Breast epithelium (tissue), 3 donors: Measurements from ENCODE around the gene SLC35B4.

Source experiments
- CTCF ChIP-seq, 3 donors: fragments of 450-650 bp; IDR thresholded peaks; one replicate each; pipeline ENCODE4 v1.5.1; 2016 to 2017; ENCODE audit warnings: antibody characterized with exemption in 3 of 3, mild to moderate bottlenecking in 3 of 3, moderate library complexity in 3 of 3
- POLR2A ChIP-seq: fragments of 450-650 bp; IDR thresholded peaks from one replicate; pipeline ENCODE4 v1.6.1; 2016; ENCODE audit warnings: antibody characterized with exemption, mild to moderate bottlenecking, moderate library complexity
- POLR2AphosphoS5 ChIP-seq, 3 donors: sonication (generic); formaldehyde crosslinking; IDR thresholded peaks; one replicate each; pipeline ENCODE4 v1.6.1; 2017; ENCODE audit warnings: antibody characterized with exemption in 3 of 3

- TF ChIP-seq CTCF (IDR thresholded peaks at IDR 0.05) (no peak), POLR2AphosphoS5 (IDR thresholded peaks at IDR 0.05) (no peak), POLR2A (no peak)
Measured at GRCh38 chr7:134245253-134245652, 71.5 kb downstream of the SLC35B4 start.
